DOHH2 (cell line): Measurements from ENCODE around the gene GPR143.

Experiments
- H3F3A ChIP-seq: fragments of 200-600 bp; sonication (generic), shearing (Covaris generic); 2 replicates; pipeline ENCODE4 v1.6.0; 2016; ENCODE audit warnings: antibody characterized with exemption, mild to moderate bottlenecking; ENCODE audit not compliant: control insufficient read depth, insufficient read depth
- H3K27ac ChIP-seq: fragments of 200-600 bp; sonication (generic); 2 replicates; pipeline ENCODE4 v1.5.1; 2014; ENCODE audit warnings: low read depth, mild to moderate bottlenecking, low read length, moderate library complexity
- H3K27me3 ChIP-seq: fragments of 200-600 bp; sonication (generic); 2 replicates; pipeline ENCODE4 v1.6.1; 2014; ENCODE audit warnings: mild to moderate bottlenecking, low read length, mixed read lengths; ENCODE audit not compliant: control insufficient read depth
- H3K36me3 ChIP-seq: fragments of 200-600 bp; sonication (generic); 2 replicates; pipeline ENCODE4 v1.6.1; 2014; ENCODE audit warnings: mild to moderate bottlenecking, low read length, moderate library complexity, mixed read lengths; ENCODE audit not compliant: control insufficient read depth
- H3K4me1 ChIP-seq: fragments of 200-600 bp; sonication (generic); 2 replicates; pipeline ENCODE4 v1.6.1; 2014; ENCODE audit warnings: mild to moderate bottlenecking, low read length, mixed read lengths; ENCODE audit not compliant: control insufficient read depth
- H3K4me2 ChIP-seq: fragments of 200-600 bp; sonication (generic); 2 replicates; pipeline ENCODE4 v1.6.0; 2014; ENCODE audit warnings: mild to moderate bottlenecking, low read length, moderate library complexity
- H3K4me3 ChIP-seq: fragments of 200-600 bp; sonication (generic); 2 replicates; pipeline ENCODE4 v1.5.1; 2014; ENCODE audit warnings: mild to moderate bottlenecking, low read length, mixed read lengths
- H3K79me2 ChIP-seq: fragments of 200-600 bp; sonication (generic); 2 replicates; pipeline ENCODE4 v1.6.1; 2014; ENCODE audit warnings: mild to moderate bottlenecking, low read length, mixed read lengths; ENCODE audit not compliant: control insufficient read depth
- H3K9me2 ChIP-seq: fragments of 200-600 bp; sonication (generic); replicated peaks from 2 replicates; pipeline ENCODE4 v1.6.1; 2014; ENCODE audit warnings: mild to moderate bottlenecking, low read length, mixed read lengths; ENCODE audit not compliant: control insufficient read depth
- H3K9me3 ChIP-seq: fragments of 200-600 bp; sonication (generic); 2 replicates; pipeline ENCODE4 v1.6.1; 2014; ENCODE audit warnings: antibody characterized with exemption, low read length, mixed read lengths; ENCODE audit not compliant: control insufficient read depth, insufficient read depth
- H4K20me1 ChIP-seq: fragments of 200-600 bp; sonication (generic); 2 replicates; pipeline ENCODE4 v1.6.0; 2014; ENCODE audit warnings: low read depth, mild to moderate bottlenecking, antibody characterized with exemption, low read length, moderate library complexity; ENCODE audit not compliant: control insufficient read depth, insufficient read depth
- EZH2phosphoT487 ChIP-seq: fragments of 200-600 bp; sonication (generic); IDR thresholded peaks from 2 replicates; pipeline ENCODE4 v1.6.1; 2017; ENCODE audit warnings: borderline replicate concordance, mild to moderate bottlenecking, antibody characterized with exemption, low read length, moderate library complexity, mixed read lengths
- TF ChIP-seq, protein P1 (sequence below): fragments of 200-600 bp; sonication (generic); IDR thresholded peaks from one replicate; pipeline ENCODE4 v1.5.1; 2014; ENCODE audit warnings: antibody characterized with exemption, mild to moderate bottlenecking, low read depth, low read length; ENCODE audit not compliant: poor library complexity, severe bottlenecking

GPR143 gene

DNA sequence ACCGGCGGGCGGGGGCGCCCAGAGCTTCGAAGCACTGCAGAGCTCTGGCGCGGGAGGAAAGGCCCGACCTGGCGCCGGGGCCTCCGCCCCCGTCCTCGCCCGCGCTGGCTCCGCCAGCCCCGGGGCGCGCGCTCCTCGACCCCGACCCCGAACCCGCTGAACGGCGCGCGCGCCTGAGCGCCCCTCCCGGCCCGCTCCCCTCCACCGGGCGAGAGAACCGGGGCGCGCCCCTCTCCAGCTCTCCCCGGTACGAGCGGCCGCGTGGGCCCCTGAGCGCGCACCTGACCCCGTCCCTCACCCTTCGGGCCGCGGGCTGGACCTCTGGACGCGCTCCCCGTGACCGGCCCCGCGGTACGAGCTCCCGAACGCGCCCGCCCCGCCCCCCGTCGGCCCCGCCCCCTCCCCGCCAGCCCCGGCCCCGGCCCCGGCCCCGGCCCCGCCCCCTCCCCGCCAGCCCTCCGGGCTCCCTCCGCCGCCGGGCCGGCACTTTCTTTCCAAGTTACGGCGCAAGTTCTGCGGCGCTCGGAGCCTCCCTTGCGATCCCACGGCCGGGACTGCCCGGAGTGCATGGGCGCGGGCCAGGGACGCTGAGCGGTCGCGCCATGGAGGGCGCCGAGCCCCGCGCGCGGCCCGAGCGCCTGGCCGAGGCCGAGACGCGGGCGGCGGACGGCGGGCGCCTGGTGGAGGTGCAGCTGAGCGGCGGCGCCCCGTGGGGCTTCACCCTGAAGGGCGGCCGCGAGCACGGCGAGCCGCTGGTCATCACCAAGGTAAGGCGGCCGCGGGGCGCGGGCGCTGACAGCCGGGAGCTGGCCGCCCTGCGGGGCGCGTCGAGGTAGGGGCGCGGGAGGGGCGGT is 20.5 kb upstream of the GPR143 start, which contains the start of gene SHROOM2:
Gene SHROOM2 (plus strand): TSS at position 486 of the 854 bp plus-strand sequence. CDS start 117 bp downstream, at position 603.
- Histone ChIP-seq H3F3A (no peaks in the 10 kb centered on the region), H3K4me3 (no peak within 1 kb of the TSS), H4K20me1 (no peaks in the 10 kb centered on the region), H3K36me3 (no peaks in the 10 kb centered on the region), H3K9me2 (no peaks in the 10 kb centered on the region), H3K4me2 (no peak within 1 kb of the TSS), H3K4me1 (no peaks in the 10 kb centered on the region), H3K79me2 (no peaks in the 10 kb centered on the region), H3K9me3 (no peaks in the 10 kb centered on the region), H3K27me3 (no peaks in the 10 kb centered on the region; the same call in 1 of the 2 replicates), H3K27ac (no peak within 1 kb of the TSS)
- TF ChIP-seq, protein P1, sequence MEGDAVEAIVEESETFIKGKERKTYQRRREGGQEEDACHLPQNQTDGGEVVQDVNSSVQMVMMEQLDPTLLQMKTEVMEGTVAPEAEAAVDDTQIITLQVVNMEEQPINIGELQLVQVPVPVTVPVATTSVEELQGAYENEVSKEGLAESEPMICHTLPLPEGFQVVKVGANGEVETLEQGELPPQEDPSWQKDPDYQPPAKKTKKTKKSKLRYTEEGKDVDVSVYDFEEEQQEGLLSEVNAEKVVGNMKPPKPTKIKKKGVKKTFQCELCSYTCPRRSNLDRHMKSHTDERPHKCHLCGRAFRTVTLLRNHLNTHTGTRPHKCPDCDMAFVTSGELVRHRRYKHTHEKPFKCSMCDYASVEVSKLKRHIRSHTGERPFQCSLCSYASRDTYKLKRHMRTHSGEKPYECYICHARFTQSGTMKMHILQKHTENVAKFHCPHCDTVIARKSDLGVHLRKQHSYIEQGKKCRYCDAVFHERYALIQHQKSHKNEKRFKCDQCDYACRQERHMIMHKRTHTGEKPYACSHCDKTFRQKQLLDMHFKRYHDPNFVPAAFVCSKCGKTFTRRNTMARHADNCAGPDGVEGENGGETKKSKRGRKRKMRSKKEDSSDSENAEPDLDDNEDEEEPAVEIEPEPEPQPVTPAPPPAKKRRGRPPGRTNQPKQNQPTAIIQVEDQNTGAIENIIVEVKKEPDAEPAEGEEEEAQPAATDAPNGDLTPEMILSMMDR, result no peak

DNA sequence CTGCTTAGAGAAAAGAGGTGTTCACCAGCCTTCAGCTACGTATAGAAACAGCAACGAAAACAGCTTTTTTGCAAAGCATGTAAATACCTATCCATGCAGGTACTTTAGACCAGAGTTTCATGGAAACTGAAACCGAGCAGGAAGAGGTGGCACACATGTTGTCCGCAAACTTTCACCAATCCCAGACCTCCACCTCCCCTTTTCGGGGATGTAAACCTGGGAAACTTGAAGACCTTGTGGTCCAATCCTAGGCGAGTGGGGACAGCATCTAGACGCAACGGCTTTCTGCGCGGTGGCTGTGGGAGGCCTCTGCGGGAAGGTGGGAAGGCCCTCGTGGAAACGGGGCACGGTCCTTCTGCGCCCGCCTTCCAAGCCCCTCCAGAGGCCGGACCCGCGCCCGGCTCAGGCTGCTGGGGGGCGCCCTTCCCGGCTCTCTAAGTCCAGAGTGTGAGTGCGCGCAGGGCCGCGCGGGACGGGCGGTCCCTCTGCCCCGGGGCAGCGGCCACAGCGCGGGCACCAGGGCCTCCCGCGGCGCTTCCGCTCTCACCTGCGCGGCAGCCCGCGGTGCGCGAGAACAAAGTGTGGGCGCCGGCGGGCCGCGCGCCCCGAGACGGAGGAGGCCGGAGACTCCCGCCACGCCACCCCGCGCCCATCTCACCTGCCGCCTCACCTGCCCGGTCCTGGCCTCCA is 19.8 kb upstream of the GPR143 start:
- no peaks in the 10 kb centered on the region for H3K36me3 ChIP-seq
- H3K4me1 ChIP-seq, result no peaks in the 10 kb centered on the region
- TF ChIP-seq, protein P1, result no peak
- no peak for TF ChIP-seq EZH2phosphoT487
- H3K79me2 ChIP-seq, result no peaks in the 10 kb centered on the region
- no peak overlapping the region for H3K27ac ChIP-seq
- H3K4me3 ChIP-seq, result no peak overlapping the region
- H3F3A ChIP-seq, result no peaks in the 10 kb centered on the region
- no peaks in the 10 kb centered on the region for H3K9me3 ChIP-seq
- H4K20me1 ChIP-seq, result no peaks in the 10 kb centered on the region
- H3K4me2 ChIP-seq, result no peak overlapping the region
- no peaks in the 10 kb centered on the region; the same call in 1 of the 2 replicates for H3K27me3 ChIP-seq
- H3K9me2 ChIP-seq, result no peaks in the 10 kb centered on the region

DNA sequence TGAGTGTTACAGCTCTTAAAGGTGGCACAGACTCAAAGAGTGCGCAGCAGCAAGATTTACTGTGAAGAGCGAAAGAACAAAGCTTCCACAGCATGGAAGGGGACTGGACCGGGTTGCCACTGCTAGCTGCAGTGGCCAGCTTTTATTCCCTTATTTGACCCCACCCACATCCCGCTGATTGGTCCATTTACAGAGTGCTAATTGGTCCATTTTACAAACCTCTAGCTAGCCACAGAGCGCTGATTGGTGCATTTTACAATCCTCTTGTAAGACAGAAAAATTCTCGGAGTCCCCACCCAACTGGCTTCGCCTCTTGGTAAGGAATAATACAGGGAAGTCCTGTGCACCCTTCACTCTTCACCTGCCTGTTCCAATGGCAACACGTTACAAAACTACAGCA is 18.7 kb upstream of the GPR143 start:
- no peak for TF ChIP-seq EZH2phosphoT487
- TF ChIP-seq, protein P1, result no peak
- Histone ChIP-seq H3K79me2 (no peaks in the 10 kb centered on the region), H3K27me3 (no peaks in the 10 kb centered on the region; the same call in 1 of the 2 replicates), H3K4me2 (no peak overlapping the region), H3K36me3 (no peaks in the 10 kb centered on the region), H3K4me3 (no peak overlapping the region), H3F3A (no peaks in the 10 kb centered on the region), H3K27ac (no peak overlapping the region), H3K4me1 (no peaks in the 10 kb centered on the region), H3K9me3 (no peaks in the 10 kb centered on the region), H4K20me1 (no peaks in the 10 kb centered on the region), H3K9me2 (no peaks in the 10 kb centered on the region)
